GM18526 (cell line): ENCODE measurements around the gene OR2W3.

ENCODE experiments used
- POLR2A ChIP-seq: IDR thresholded peaks from 3 replicates; pipeline ENCODE4 v1.6.1; 2011; ENCODE audit not compliant: insufficient read length; ENCODE audit errors: extremely low read depth

Gene OR2W3

GRCh38 chr1:247905181-247905580 lies 9.8 kb downstream of the OR2W3 start:
- TF ChIP-seq POLR2A, result no peak

GRCh38 chr1:247905910-247906503 lies 10.6 kb downstream of the OR2W3 start:
- TF ChIP-seq POLR2A, result no peak

GRCh38 chr1:247906504-247907047 lies 11.2 kb downstream of the OR2W3 start:
- TF ChIP-seq POLR2A, result no peak

DNA sequence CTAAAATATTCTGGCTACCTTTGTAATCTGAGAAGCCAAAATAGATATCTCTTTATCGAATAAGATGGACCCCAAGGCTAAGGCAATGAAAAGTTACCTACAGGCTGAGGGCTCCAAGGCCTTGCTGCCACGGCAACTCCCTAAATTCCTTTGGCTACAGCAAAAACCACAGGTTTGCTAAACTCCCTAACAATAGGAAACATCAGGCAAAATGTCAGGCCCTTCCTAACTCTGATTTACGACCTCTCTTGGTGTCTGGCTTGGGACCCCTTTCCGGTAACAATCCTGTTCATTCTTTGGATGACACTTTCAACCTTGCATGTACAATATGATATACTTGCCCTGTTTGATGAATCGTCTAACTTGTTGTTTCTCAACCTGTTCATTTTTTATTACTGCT lies 13.4 kb downstream of the OR2W3 start:
- TF ChIP-seq POLR2A, result no peak

GRCh38 chr1:247913786-247914185 lies 18.4 kb downstream of the OR2W3 start:
- no peak for TF ChIP-seq POLR2A

- TF ChIP-seq POLR2A, result no peak
Observed at GRCh38 chr1:247914941-247915662, 19.7 kb downstream of the OR2W3 start.

GRCh38 chr1:247919952-247920351 lies 24.6 kb downstream of the OR2W3 start, which contains the start of gene OR2T8:
TSS of gene OR2T8 (plus strand) at chr1:247920252. CDS start at chr1:247921018, 766 bp downstream.
- TF ChIP-seq POLR2A, result no peak

GRCh38 chr1:247923941-247924340 lies 28.6 kb downstream of the OR2W3 start:
- TF ChIP-seq POLR2A, result no peak

- TF ChIP-seq POLR2A, result no peak
Observed at GRCh38 chr1:247924868-247925267, 29.5 kb downstream of the OR2W3 start, which contains the start of gene OR2AJ1. TSS of gene OR2AJ1 (plus strand) at chr1:247924889. CDS start at chr1:247933769, 8,880 bp downstream.

DNA sequence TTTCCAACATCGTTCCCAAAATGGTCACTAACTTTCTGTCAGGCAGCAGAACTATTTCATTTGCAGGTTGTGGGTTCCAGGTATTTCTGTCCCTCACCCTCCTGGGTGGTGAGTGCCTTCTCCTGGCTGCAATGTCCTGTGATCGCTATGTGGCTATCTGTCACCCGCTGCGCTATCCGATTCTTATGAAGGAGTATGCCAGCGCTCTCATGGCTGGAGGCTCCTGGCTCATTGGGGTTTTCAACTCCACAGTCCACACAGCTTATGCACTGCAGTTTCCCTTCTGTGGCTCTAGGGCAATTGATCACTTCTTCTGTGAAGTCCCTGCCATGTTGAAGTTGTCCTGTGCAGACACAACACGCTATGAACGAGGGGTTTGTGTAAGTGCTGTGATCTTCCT lies 38.6 kb downstream of the OR2W3 start:
- TF ChIP-seq POLR2A, result no peak

GRCh38 chr1:247935781-247936180 lies 40.4 kb downstream of the OR2W3 start:
- TF ChIP-seq POLR2A, result no peak

- no peak for TF ChIP-seq POLR2A
Observed at GRCh38 chr1:247936415-247936814, 41.0 kb downstream of the OR2W3 start.

GRCh38 chr1:247942624-247943023 lies 47.2 kb downstream of the OR2W3 start:
- no peak for TF ChIP-seq POLR2A
